GM13976 (cell line): ENCODE data around the gene RABGAP1.

ENCODE experiments used
- DNase-seq: peaks from one replicate; pipeline ENCODE4 v3.0.0; 2012; ENCODE audit warnings: low spot score
- in situ Hi-C: fragments of 300-500 bp; cut with MboI; formaldehyde crosslinking; loops from one replicate; pipeline ENCODE4 v1.12.0; 2022; ENCODE audit warnings: low sequenced_read_pairs, mixed read lengths, inconsistent platforms; ENCODE audit not compliant: unreplicated experiment
- TF ChIP-seq, protein P1 (sequence below): IDR thresholded peaks from 2 replicates; pipeline ENCODE4 v1.5.1; 2012; ENCODE audit warnings: borderline replicate concordance, mild to moderate bottlenecking; ENCODE audit not compliant: insufficient read depth; ENCODE audit errors: extremely low read depth, missing control alignments, control extremely low read depth

Gene RABGAP1

GRCh38 chr9:123089790-123090189 lies 149.0 kb downstream of the RABGAP1 start:
- in situ Hi-C loops, result loop anchor here (10.0 kb wide), 1 partner anchor 265 kb away; the partner anchor contains the start of gene CRB2
- TF ChIP-seq, protein P1, sequence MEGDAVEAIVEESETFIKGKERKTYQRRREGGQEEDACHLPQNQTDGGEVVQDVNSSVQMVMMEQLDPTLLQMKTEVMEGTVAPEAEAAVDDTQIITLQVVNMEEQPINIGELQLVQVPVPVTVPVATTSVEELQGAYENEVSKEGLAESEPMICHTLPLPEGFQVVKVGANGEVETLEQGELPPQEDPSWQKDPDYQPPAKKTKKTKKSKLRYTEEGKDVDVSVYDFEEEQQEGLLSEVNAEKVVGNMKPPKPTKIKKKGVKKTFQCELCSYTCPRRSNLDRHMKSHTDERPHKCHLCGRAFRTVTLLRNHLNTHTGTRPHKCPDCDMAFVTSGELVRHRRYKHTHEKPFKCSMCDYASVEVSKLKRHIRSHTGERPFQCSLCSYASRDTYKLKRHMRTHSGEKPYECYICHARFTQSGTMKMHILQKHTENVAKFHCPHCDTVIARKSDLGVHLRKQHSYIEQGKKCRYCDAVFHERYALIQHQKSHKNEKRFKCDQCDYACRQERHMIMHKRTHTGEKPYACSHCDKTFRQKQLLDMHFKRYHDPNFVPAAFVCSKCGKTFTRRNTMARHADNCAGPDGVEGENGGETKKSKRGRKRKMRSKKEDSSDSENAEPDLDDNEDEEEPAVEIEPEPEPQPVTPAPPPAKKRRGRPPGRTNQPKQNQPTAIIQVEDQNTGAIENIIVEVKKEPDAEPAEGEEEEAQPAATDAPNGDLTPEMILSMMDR, result no peak
- no peak for DNase-seq

GRCh38 chr9:123090198-123090896 lies 149.5 kb downstream of the RABGAP1 start:
- no peak for DNase-seq
- TF ChIP-seq, protein P1, result no peak
- in situ Hi-C loops, result no loop called here

DNA sequence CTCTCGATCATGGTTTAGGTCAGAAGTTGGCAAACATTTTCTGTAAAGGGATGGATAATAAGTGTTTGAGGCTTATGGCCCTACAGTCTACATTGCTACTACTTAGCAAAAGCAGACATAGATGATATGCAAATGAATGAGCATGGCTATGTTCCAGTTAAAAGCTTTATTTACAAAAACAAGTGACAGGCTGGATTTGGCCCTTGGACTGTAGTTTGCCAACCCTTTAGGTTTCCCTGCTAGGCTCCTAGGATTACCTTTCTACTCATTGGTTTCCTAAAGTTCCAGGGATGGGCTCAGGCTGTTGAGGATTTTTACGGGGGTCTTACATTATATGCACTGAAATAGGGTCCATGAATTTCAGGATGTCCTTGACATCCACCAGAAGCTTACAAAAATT lies 150.1 kb downstream of the RABGAP1 start:
- no peak for DNase-seq
- in situ Hi-C loops, result no loop called here
- TF ChIP-seq, protein P1, result no peak

DNA sequence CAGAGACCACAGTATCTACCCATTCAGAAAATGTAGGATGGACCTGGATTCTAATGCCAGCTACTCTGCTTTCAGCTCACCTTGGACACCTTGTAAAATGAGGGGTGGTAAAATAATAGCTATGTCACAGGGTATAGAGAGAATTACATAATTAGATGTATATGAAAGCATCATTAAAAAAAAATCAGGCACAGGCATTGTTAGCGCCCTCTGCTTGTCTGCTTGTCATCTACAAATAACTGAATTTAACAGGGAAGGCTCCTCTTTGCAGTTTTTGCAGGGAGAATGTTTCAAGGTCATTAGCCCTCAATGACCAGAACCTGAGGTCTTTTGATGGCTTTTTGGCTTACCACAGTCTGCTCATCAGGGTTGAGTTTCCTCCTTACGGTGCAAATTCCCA lies 150.6 kb downstream of the RABGAP1 start:
- DNase-seq, result no peak
- TF ChIP-seq, protein P1, result no peak
- in situ Hi-C loops, result no loop called here

GRCh38 chr9:123093141-123093540 lies 152.3 kb downstream of the RABGAP1 start:
- TF ChIP-seq, protein P1, result no peak

DNA sequence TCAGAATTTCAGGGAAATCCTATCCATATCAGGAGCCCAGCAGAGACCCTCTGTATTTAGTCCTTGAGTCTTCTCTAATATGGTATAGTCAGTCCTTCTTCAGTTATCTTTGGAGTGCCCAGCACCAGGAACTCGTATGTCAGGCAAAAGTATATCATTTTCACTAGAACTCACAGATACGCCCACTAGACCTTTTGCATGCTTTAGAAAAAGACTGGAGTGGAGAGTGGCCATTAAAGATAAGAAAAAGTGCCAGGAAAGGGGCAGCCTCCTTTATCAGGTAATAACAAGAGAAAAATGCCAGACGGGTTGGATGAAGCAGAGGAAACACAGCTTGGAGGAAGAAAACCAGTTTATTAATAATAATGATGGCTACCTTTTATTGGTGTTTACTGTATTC lies 156.2 kb downstream of the RABGAP1 start:
- DNase-seq, result no peak
- TF ChIP-seq, protein P1, result no peak
- in situ Hi-C loops, result no loop called here

More at GRCh38 chr9:123093141-123093540, 152.3 kb downstream of the RABGAP1 start:
- in situ Hi-C loops, result no loop called here
- DNase-seq, result no peak
